ACHN (cell line): ENCODE data around the gene TRMT112.
"Not testable (repeated sequence)": the region's sequence is repeated elsewhere in the genome, so short reads cannot be mapped to it uniquely, and the experiment has no call there.

Experiments
- DNase-seq: peaks from one replicate; pipeline ENCODE4 v3.0.0-alpha.2; 2015
- in situ Hi-C: cut with HindIII; loops from 2 replicates; pipeline ENCODE4 v1.10.0; 2017; ENCODE audit warnings: low sequenced_read_pairs, low pct_ligation_motif_present, low pct_unique_long_range_greater_than_20kb

Gene TRMT112

DNA sequence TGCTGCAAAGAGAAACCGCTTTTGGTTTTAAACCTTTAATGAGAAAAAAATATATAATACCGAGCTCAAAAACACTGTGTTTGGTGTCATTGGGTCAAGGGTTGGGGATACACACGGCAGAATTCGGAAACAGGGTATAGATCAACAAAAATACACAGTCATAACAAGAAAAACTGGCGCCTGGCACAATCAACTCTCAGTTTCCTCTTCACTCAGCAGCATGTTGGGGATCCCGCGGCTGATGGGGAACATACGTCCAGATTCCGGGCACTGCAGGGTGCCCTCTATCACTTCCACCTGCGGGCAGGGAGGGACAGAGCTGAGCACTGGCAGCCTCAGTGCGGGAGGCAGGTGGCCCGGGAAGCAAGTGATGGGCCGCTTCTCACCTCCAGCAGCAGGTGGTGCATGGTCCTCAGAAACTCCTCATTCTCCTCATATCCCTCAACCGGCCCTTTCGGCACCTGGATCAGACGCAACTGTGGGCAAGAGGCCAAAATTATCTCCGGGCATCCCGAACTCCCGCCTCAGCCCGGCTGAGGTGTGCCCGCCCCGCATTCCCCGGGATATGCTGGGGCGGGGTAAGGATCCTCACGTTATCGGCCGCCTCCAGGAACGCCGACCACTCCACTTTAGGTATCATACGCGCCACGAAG lies 561 bp downstream of the TRMT112 start:
- in situ Hi-C loops, result no loop called here
- peak; percentile 51 for DNase-seq

DNA sequence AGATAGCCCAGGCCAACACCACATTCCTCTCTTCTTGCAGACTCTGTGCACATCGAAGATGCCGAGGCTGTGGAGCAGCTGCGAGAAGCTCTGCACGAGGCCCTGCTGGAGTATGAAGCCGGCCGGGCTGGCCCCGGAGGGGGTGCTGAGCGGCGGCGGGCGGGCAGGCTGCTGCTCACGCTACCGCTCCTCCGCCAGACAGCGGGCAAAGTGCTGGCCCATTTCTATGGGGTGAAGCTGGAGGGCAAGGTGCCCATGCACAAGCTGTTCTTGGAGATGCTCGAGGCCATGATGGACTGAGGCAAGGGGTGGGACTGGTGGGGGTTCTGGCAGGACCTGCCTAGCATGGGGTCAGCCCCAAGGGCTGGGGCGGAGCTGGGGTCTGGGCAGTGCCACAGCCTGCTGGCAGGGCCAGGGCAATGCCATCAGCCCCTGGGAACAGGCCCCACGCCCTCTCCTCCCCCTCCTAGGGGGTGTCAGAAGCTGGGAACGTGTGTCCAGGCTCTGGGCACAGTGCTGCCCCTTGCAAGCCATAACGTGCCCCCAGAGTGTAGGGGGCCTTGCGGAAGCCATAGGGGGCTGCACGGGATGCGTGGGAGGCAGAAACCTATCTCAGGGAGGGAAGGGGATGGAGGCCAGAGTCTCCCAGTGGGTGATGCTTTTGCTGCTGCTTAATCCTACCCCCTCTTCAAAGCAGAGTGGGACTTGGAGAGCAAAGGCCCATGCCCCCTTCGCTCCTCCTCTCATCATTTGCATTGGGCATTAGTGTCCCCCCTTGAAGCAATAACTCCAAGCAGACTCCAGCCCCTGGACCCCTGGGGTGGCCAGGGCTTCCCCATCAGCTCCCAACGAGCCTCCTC lies 1.5 kb downstream of the TRMT112 start:
- DNase-seq, in situ Hi-C loops: not testable (repeated sequence)

DNA sequence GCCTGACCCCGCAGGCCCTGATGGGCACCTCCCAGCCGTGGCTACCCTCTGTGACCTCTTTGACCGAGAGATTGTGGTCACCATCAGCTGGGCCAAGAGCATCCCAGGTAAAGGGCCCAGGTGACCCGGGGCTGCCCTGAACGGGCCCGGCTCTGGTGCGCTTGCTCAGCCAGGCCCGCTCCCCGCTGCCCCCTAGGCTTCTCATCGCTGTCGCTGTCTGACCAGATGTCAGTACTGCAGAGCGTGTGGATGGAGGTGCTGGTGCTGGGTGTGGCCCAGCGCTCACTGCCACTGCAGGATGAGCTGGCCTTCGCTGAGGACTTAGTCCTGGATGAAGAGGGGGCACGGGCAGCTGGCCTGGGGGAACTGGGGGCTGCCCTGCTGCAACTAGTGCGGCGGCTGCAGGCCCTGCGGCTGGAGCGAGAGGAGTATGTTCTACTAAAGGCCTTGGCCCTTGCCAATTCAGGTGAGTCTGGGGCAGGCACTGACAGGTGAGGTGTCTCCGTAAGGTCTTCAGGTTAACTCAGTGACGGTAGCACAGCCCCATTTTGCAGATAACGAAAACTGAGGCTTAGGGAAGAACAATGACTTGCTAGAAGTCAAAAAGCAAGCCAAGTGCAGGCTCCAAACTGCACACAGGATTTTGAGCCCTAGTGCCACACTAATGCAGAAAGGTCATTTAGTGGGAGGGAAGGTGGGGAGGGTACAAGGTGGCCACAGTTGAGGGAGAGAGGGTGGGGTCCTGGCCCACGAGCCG lies 2.4 kb downstream of the TRMT112 start:
- DNase-seq, result no peak
- in situ Hi-C loops, result no loop called here

DNA sequence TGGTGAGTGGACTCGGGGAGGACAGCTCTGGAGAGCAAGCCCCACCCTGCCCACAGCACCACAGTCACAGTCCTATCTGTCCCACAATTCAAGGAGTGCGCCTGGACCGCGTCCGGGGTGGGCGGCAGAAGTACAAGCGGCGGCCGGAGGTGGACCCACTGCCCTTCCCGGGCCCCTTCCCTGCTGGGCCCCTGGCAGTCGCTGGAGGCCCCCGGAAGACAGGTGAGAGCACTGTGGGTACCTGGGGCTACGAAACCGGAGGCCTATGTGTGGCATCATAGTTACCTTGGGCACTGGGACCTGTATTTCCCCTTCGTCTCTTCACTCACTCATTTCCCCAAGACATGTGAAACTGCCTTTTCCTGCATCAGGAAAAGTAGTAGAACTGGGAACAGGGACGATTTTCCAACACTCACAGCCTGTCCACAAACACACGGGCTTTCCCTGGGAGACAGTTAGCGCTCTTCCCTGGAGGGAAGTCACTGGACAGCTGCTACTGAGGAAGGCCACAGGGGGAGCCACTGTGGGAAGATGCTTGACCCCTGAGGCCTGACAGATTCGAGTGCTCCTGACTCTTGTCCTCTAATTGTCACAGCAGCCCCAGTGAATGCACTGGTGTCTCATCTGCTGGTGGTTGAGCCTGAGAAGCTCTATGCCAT lies 3.1 kb downstream of the TRMT112 start:
- in situ Hi-C loops, result no loop called here
- no peak for DNase-seq

DNA sequence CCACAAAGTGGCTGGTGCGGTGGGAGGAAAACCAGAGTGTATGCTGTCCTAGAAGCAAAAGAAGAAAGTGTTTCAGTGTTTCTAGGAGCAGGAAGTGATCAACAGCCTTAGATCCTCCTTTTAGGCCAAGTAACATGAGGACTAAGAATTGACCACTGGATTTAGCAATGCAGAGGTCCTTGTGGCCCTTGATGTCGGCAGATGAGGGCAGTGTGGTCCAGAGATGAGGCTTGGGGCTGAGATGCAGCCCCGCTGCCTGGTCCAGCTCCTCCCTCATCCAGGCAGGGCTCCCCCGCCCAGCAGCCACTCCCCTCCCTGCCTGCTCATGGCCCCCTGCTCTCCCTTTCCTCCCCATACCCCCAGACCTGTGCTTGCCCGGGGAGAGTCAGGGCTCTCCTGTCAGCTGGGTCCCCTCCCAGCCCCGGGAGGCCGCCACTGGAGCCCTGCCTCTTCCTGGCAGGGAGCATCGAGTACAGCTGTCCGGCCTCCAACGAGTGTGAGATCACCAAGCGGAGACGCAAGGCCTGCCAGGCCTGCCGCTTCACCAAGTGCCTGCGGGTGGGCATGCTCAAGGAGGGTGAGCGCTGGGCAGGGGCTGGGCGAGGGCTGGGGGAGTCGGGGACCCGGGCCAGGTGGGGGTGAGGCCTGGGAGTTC lies 3.7 kb downstream of the TRMT112 start:
- in situ Hi-C loops, result no loop called here
- DNase-seq, result no peak

DNA sequence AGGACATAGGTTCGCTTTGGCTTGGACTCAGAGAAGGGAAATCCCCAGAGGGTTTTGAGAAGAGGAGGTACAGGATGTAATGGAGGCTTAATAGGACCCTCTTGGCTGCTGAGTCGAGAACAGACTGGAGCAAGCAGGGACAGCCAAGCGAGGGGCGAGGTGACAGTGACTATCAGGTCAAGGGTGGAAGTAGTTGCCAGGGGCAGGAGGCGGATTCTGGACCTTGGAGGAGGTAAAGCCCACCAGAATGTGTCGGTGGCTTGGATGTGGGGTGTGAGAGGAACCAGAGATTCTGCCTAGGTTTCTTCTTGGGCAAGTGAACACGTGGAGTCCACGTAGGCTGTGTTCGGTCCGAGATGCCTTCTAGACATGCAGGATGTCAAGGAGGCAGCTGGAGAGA lies 4.4 kb downstream of the TRMT112 start:
- in situ Hi-C loops, result no loop called here
- no peak for DNase-seq

DNA sequence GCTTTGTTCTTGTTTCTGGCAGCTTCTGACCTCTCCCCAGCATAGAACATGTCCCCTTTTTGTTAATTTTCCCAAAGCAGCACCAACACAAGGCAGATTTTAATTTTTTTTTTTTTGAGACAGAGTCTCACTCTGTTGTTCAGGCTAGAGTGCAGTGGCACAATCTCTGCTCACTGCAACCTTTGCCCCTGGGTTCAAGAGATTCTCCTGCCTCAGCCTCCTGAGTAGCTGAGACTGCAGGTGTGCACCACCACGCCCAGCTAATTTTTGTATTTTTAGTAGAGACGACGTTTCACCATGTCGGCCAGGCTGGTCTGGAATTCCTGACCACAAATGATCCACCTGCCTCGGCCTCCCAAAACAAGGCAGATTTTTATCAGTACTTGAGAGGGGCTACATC lies 9.6 kb downstream of the TRMT112 start:
- in situ Hi-C loops, DNase-seq: not testable (repeated sequence)

DNA sequence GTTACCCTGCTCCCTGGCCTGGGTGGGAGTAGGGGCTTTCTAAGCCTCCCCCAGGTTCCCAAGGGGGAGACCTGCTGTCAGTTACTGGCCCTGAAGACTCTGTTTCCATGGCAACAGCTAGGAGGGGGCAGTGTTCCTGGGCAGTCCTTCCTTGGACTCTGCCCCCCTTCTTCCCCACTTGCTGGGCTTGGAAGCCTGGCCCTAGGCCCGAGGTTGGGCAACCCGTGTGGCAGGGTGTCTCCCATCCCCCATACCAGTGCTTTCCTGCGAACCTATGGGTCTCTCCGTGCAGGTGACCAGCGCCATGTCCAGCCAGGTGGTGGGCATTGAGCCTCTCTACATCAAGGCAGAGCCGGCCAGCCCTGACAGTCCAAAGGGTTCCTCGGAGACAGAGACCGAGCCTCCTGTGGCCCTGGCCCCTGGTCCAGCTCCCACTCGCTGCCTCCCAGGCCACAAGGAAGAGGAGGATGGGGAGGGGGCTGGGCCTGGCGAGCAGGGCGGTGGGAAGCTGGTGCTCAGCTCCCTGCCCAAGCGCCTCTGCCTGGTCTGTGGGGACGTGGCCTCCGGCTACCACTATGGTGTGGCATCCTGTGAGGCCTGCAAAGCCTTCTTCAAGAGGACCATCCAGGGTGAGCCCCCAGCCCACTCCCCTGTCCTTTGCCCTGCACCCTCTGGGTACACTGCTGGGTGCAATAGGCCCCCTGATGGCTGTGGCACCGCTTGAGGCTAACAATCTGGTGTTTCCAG lies 10.3 kb downstream of the TRMT112 start:
- DNase-seq, result peak; percentile 5
- in situ Hi-C loops, result no loop called here

DNA sequence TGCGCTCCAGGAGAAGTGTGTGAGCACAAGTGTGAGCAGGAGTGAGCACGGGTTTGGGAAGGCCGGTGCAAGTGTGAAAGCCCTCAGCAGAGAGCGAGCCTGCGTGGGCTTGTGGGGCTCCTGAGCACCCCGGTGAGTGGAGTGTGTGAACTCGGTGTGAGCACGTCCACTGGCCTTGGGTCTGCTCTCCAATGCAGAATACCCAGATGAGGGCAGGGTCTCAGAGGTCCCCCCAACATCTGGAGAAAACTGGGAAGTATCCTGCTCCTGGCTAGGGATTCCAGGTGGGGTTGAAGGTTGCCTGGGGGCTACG lies 10.8 kb downstream of the TRMT112 start:
- in situ Hi-C loops, result no loop called here
- no peak for DNase-seq

DNA sequence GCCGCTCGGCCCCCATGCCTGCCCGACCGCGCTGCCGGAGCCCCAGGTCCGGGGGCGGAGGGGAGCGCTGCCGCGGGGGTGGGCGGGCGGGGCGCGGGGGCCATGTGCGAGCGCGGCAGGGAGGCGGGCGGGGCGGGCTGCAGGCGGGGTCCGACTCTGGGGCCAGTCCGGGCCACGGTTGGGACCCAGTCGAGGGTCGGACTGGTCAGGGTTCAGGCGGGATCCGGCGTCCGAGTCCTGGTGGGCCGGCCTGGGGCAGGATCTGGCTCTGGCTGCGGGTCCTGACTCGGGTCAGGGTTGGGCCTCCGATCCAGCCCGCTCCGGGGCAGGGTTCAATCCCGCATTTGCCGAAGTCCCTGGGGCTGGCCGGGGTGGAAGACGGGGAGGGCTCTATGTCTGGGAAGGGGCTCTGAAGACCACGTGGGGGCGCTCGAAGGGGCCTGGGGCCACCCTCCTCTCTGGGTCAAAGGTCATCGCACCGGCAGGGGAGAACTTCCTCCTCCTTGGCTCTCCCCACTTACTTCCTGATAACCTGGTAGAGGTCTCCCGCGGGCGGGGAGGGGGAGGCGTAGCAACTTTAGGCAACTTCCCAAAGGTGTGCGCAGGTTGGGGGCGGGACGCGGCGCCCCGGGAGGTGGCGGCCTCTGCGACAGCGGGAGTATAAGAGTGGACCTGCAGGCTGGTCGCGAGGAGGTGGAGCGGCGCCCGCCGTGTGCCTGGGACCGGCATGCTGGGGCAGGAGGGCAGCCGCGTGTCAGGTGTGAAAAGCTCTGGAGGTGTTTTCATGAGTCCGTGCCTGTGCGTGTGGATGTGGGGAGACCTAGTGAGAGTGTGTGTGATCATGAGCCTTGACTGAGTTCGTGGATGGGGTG lies 11.4 kb downstream of the TRMT112 start:
- peak; percentile 53 for DNase-seq
- in situ Hi-C loops, result no loop called here

DNA sequence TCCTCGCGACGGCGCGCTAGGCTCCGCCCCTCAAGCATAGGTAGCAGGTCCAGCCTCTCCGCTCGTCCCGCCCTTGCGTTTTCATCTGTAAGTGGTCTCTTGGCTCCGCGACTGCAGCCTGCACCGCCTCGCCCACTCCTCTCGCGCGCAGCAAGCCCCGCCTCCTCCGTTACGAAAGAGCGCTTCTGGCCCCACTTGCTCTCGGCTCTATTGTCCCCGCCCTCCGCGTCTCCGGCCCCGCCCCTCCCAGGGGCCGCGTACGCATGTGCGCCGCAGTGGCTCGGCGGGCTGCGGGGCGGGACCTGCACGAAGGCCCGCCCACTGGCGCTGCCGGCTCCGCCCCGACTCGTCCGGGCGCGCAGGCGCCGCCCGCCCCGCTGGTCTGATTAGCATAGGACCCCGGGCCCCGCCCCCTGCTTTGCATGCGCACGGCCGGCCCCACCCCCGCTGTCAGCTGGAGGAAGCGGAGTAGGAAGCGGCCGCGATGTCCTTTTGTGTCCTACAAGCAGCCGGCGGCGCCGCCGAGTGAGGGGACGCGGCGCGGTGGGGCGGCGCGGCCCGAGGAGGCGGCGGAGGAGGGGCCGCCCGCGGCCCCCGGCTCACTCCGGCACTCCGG lies 12.2 kb downstream of the TRMT112 start, which contains the start of gene ESRRA:
Gene ESRRA, plus strand, starts transcription at position 450 of the 616 bp plus-strand sequence. CDS start 1,656 bp downstream, outside the sequence.
- peak; percentile 96 for DNase-seq
- in situ Hi-C loops, result no loop called here

DNA sequence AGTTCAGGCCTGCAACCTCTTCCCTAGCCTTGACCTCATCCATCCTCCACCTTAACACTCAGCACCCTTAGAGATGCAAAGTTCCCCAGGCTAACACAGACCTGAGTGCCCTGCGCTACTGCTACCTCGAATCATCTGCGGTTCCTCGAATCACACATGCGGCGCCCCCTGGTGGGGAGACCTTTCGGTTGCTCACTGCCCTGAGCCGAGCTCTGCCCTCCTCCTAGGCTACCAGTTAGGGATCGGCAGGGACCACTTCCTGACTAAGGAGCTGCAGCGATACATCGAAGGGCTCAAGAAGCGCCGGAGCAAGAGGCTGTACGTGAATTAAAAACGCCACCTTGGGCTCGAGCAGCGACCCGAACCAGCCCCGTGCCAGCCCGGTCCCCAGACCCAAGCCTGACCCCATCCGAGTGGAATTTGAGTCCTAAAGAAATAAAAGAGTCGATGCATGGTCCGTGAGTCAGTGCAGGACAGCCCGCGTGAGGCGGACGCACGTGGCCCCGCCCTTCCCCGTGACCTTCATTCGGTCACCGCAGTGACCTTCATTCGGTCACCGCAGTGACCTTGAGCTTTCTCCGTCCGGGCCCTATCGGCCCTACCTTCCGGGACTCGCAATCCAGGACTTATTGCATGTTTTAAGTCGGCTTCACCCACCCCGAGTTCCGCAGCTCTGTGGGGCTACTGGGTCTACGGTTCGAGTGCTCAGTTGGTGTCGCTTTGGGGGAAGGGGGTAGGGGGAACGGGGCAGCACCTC lies 12.9 kb downstream of the TRMT112 start:
- in situ Hi-C loops, result no loop called here
- DNase-seq, result peak; percentile 91

DNA sequence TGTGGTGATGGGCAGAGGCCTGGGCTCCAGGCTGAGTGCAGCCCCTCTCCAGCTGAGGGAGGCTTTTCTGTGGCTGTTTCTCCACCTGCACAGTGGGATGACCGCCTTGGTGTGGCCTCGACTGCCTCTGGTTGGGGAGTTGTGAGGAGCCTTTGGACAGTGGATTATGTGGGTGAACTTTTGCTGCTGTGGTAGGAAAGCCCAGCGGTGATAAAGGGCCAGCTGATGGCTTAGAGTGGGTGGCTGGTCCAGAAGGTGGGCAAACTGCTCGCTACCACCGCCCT lies 13.4 kb downstream of the TRMT112 start:
- in situ Hi-C loops, result no loop called here
- DNase-seq, result no peak

DNA sequence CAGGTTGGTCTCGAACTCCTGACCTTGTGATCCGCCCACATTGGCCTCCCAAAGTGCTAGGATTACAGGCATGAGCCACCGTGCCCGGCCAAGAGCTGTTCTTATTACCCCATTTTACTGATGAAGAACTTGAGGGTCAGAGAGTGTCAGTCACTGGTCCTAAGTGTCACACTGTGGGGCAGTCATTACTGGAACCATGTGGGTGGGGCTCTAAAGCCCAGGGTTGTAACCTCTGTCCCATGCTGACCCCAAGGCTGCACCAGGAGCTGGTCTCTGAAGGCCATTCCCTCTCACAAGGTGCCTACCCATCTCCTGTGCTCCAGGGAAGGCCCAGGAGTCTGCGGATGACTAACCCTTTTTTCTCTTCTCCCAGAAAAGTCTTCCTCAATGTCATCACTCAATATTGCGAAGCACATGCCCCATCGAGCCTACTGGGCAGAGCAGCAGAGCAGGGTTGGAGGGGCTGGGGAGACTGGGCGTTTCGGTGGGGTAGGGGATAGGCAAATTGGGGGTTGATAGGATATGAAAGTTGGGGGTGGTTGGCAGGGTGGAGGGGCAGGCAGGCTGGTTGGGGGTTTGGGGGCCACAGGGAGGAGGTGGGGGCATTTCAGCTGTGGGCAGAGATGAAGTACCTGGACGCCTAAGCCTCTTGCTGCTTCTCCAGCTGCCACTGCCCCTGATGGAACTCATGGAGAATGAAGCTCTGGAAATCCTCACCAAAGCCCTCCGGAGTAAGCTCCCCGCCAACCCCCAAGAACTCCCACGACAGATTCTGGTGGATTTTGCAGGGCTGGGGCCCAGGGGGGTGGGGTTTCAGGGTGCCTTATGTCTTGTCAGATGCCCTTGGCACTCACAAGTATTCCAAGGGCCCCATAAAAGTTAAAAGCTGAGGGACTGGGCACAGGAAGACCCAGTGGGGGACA lies 14.0 kb downstream of the TRMT112 start:
- DNase-seq, result no peak
- in situ Hi-C loops, result no loop called here
